Fibroblast of pulmonary artery (primary cell): ENCODE results near the gene BTN2A1.

Source experiments
- DNase-seq: peaks from one replicate; pipeline ENCODE4 v3.0.0-alpha.2; 2010; ENCODE audit warnings: low read depth
- H3K4me3 ChIP-seq: replicated peaks from 2 replicates; pipeline ENCODE4 v1.5.1; 2011; ENCODE audit warnings: low read depth, mild to moderate bottlenecking, control low read depth, low read length, moderate library complexity
- TF ChIP-seq, protein P1 (sequence below): IDR thresholded peaks from 2 replicates; pipeline ENCODE4 v1.5.1; 2011; ENCODE audit warnings: mild to moderate bottlenecking, control low read depth, low read length, inconsistent platforms; ENCODE audit errors: missing control alignments

The BTN2A1 gene

DNA sequence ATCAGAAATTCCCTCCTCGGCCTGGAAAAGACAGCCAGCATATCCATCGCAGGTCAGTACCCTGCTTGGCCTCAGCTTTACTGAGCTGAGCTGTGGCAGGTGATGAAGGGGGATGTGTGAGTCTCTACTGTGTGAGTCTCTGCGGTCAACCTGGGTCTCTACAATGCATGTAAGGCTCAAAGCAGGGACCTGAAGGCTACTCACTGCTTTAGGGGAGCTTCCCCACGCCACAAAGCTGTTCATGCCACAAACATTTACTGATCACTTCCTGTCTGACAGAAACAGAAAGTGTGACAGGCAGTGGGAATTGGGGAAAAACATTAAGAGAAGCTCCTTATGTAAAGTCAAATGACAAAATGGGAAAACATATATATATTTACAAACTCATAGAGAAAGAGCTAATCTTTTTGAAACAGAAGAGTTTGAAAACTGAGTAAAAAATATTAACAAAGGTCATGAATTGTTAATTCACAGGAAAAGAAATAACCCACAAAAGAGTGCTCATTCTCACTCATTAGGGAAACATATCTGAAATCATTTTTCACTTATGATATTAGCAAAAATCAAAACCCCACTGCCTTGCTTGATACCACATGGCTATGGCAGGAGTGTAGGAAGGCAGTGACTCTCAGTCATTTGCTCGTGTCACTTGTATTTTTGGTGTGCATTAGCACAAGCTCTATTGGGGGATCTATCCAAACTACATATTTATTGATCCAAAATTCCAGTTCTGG lies 11.7 kb upstream of the BTN2A1 start:
- TF ChIP-seq, protein P1, sequence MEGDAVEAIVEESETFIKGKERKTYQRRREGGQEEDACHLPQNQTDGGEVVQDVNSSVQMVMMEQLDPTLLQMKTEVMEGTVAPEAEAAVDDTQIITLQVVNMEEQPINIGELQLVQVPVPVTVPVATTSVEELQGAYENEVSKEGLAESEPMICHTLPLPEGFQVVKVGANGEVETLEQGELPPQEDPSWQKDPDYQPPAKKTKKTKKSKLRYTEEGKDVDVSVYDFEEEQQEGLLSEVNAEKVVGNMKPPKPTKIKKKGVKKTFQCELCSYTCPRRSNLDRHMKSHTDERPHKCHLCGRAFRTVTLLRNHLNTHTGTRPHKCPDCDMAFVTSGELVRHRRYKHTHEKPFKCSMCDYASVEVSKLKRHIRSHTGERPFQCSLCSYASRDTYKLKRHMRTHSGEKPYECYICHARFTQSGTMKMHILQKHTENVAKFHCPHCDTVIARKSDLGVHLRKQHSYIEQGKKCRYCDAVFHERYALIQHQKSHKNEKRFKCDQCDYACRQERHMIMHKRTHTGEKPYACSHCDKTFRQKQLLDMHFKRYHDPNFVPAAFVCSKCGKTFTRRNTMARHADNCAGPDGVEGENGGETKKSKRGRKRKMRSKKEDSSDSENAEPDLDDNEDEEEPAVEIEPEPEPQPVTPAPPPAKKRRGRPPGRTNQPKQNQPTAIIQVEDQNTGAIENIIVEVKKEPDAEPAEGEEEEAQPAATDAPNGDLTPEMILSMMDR = no peak
- no peak overlapping the region for H3K4me3 ChIP-seq
- no peak for DNase-seq

- TF ChIP-seq, protein P1 = no peak
- no peak for DNase-seq
- no peak overlapping the region for H3K4me3 ChIP-seq
These were observed 10.5 kb upstream of the BTN2A1 start for GRCh38 chr6:26447257-26447656.

DNA sequence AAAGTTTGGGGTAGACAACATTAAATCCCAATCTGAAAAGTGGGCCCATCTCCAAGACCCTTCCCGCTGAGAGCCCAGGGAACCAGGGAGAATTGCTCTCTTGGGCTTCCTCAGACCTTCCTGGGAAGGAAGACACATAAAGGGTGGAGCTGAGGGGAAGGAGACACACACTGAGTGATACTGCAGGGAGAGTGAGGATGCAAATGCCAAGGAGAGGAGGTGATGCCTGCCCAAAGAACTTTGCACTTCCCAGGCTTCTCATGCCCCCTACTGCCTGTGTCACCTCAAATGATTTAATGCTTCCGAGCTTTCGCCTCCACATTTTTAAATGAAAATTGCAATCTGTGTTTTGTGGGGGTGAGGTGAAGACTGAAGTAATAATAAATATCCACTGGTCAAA lies 7.5 kb upstream of the BTN2A1 start:
- TF ChIP-seq, protein P1 = no peak
- no peak for DNase-seq
- H3K4me3 ChIP-seq = no peak overlapping the region

DNA sequence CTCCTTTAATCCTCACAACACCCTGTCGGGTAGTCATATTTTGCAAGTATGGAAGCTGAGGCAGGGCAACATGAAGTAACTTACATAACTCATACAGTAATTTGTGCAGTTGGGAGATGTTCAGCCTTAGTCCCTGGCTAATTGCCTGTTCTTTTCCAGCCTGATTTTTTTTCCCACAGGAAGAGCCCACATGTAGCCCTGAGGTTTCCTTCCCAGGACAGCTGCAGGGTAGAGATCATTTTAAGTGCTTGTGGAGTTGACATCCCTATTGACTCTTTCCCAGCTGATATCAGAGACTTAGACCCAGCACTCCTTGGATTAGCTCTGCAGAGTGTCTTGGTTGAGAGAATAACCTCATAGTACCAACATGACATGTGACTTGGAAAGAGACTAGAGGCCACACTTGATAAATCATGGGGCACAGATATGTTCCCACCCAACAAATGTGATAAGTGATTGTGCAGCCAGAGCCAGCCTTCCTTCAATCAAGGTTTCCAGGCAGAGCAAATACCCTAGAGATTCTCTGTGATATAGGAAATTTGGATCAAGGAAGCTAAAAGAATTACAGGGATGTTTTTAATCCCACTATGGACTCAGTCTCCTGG lies 5.0 kb upstream of the BTN2A1 start:
- TF ChIP-seq, protein P1 = no peak
- DNase-seq = no peak
- H3K4me3 ChIP-seq = no peak overlapping the region

DNA sequence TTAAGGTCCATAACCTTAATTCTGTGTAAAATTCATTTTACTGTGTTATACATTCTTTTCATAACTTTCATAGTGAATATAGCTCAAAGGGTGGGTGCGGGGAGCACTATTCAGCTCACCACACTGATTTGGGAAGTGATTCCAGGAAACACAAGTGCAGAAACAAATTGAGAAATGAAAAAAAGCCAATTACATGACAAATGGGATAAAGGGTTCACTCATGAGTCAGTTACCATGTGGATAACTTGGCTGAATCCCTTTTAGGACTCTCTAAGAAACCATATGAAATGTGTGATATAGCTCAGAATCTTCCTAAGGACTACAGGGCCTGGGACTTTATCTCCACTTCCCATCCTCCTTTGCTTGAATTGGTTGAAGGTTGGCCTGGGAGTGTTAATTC lies 3.1 kb upstream of the BTN2A1 start:
- no peak overlapping the region for H3K4me3 ChIP-seq
- DNase-seq = no peak
- TF ChIP-seq, protein P1 = no peak

- no peak for DNase-seq
- no peak overlapping the region for H3K4me3 ChIP-seq
- TF ChIP-seq, protein P1 = no peak
These were observed 2.3 kb upstream of the BTN2A1 start for GRCh38 chr6:26455357-26455970.
